Mucosa of gallbladder (tissue), 1 donor: Measurements from ENCODE around the gene FAM193A. TPM values are rescaled to one million over a fixed set of nuclear protein-coding genes. Genes with fewer than 3 reads are reported as not detected.
"Not testable (repeated sequence)": the region's sequence is repeated elsewhere in the genome, so short reads cannot be mapped to it uniquely, and the experiment has no call there.

ENCODE experiments used
- DNase-seq: peaks from one replicate; pipeline ENCODE4 v3.0.0-alpha.2; 2020; ENCODE audit warnings: low spot score
- total RNA-seq: library from RNA; stranded (reverse); gene quantifications from one replicate; pipeline ENCODE4 v1.2.1, GENCODE V29; 2021
- donor health status: DM: no; HTN: no; CAD: no.

FAM193A gene
- total RNA-seq, 1 donor from 2014 or later = 31.4 TPM

- DNase-seq = no peak
Observed at GRCh38 chr4:2615821-2616220, 79.4 kb downstream of the FAM193A start.

GRCh38 chr4:2617955-2618354 lies 81.5 kb downstream of the FAM193A start:
- DNase-seq = no peak

GRCh38 chr4:2618729-2619128 lies 82.3 kb downstream of the FAM193A start:
- not testable (repeated sequence) for DNase-seq

DNA sequence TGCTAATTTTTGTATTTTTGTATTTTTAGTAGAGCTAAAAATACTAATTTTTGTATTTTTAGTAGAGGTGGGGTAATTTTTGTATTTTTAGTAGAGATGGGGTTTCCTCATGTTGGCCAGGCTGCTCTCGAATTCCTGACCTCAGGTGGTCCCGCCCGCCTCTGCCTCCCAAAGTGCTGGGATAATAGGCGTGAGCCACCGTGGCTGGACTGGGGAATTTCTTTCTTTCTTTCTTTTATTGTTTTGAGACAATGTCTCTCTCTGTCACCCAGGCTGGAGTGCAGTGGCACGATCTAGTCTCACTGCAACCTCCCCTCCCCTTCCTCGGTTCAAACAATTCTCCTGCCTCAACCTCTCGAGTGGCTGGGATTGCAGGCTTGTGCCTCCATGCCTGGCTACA lies 83.0 kb downstream of the FAM193A start:
- no peak for DNase-seq

GRCh38 chr4:2621419-2621818 lies 85.0 kb downstream of the FAM193A start:
- no peak for DNase-seq

GRCh38 chr4:2623442-2623841 lies 87.0 kb downstream of the FAM193A start:
- DNase-seq = no peak

DNA sequence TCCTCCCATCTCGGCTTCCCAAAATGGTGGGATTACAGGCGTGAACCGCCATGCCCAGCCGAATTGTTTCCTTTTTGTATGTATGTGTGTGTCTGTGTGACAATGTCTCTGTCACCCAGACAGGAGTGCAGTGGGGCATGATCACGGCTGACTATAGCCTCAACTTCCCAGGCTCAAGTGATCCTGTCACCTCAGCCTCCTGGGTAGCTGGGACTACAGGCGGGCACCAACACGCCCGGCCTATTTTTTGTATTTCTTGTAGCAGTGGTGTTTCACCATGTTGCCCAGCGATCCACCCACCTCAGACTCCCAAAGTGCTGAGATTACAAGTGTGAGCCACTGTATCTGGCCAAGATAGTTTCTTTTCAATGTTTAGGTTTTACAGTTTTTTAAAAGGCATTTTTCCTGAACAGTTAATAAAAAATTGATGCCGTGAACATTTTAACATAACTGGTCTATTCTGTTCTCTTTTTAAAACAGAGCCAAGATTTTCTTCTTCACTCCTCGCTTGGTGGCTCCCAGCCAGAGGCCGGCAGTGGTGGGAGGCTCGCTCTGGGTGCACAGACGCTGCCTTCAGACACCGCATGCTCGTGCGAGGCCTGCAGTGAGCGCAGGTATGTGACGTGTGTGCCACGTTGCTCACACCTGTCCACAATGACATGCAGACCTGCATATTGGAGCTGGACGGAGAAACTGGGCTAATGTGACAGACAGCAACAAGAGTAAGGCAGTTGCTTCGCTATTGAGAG lies 88.5 kb downstream of the FAM193A start:
- no peak for DNase-seq

GRCh38 chr4:2626231-2626630 lies 89.8 kb downstream of the FAM193A start:
- DNase-seq = no peak

DNA sequence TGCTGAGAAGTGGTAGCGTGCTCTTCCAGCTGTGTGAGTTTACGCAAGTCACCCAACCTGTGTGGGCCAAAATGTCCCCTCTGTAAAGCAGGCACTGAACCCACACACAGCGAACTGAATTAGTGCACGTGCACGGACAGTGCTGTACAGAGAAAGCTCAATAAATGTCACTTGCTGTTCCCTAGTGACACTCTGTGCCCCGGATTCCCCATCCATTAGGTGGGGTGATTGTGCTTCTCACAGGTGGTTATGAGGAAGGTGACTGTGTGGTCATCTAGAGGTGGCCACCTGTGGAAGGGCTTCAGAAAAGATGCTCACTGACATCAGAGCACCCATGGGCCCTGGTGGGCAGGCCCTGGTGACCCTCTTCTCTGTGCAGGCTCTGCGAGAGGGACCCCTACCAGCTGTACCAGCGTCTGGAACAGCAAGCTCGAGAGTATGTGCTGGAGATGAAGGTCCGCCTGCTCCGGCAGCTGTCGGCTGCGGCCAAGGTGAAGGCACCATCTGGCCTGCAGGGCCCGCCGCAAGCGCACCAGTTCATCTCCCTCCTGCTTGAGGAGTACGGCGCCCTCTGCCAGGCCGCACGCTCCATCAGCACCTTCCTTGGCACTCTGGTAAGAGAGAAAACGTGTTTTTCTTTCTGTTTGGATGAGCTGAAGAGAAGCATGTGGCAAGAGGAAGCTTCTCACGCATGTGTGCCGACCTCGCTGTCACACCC lies 94.3 kb downstream of the FAM193A start:
- DNase-seq = no peak

DNA sequence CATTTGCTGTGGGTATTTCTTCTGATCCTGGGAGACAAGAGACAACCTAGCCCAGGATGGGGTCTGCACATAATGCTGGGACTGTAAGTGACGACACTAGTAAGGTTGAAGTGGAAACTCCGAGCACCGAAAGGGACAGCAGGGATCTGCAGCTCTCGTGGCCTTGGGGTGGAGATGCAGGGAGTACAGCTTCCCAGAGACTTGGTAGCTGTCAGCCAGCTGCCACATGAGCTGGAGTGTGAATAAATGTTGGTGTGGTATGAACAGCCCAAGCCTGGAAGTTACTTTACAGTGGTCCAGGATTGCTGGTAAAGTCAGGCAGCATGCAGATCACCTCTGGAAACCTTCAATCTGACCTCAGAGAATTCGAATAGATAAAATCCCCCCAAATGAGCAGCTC lies 97.6 kb downstream of the FAM193A start:
- no peak for DNase-seq

- DNase-seq = no peak
Observed at GRCh38 chr4:2636331-2636730, 99.9 kb downstream of the FAM193A start.

DNA sequence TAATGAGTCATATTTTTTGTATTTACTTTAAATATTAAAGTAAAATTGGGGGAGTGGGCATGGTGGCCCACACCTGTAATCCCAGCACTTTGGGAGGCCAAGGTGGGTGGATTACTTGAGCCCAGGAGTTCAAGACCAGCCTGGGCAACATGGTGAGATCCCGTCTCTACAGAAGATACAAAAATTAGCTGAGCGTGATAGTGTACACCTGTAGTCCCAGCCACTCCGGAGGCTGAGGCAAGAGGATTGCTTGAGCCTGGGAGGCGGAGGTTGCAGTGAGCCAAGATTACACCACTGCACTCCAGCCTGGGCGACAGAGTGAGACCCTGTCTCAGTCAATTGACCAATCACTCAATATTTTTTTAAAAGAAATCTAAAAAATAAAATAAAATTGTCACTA lies 100.5 kb downstream of the FAM193A start:
- not testable (repeated sequence) for DNase-seq

GRCh38 chr4:2637956-2638552 lies 101.6 kb downstream of the FAM193A start:
- no peak for DNase-seq

DNA sequence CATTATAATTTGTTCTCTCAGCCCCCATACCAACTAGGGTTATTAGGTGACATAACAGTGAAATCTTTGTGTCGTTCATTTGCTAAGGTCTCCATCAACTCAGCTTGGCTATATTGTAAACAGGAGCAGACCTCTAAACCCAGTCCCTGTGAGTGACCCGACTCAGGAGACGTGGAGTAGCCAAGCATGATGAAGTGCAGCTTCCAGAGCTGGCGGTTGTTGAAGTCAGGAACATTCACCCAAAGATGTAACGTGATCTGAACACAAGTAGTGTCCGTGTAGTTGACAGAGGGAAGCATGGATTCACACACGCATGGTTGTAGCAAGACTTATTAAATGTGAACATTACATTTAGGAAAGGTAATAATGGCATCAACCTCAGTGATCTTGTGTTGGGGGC lies 102.3 kb downstream of the FAM193A start:
- DNase-seq = no peak

GRCh38 chr4:2642968-2643367 lies 106.5 kb downstream of the FAM193A start:
- DNase-seq = no peak

DNA sequence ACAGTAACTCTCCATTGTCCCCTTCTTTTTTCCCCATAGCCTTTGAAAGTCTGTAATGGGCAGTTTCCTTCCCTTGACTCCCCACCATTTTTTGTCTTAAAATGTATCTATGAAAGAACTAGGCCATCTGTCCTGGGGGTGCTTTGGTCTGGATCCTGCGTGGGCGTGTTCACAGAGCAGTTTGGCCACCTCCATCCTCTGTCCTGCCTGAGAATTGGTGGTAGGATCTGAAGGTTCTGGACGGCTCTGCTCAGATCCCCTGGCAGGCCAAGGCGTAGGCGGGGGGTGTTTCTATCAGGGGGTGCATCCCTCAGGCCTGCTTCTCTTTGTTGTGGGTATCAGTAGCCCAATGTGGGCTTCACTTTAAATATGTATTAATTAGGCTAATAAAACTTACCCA lies 107.1 kb downstream of the FAM193A start:
- DNase-seq = no peak

DNA sequence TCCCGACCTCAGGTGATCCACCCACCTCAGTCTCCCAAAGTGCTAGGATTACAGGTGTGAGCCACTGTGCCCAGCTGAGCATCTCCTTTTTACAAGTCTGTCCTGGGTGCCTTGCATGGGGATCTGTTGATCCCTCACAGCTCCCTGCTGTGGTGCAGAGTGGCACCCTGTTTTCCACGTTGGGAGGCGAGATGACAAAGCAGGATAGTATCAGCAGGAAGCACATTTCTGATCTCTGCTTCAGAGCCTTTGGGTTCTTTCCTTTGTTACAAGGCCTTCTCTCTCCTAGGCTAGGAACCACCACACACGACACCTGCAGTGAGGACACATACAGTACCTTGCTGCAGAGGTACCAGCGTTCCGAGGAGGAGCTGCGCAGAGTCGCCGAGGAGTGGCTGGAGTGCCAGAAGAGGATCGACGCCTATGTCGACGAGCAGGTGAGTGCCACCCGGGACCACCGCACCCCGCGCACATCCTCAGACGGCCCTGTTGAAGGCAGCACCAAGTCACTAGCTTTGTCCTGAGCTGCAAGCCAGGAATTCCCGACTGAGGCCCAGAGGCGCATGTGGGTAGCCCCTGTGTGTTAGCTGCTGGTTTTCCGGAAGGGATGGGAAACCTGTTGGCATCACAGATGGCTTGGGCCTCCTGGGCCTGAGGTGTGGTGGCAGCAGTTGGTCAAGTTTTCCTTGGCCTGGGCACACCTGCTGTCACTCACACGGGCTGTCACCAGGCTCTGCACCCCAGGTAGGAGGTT lies 110.1 kb downstream of the FAM193A start:
- DNase-seq = no peak

DNA sequence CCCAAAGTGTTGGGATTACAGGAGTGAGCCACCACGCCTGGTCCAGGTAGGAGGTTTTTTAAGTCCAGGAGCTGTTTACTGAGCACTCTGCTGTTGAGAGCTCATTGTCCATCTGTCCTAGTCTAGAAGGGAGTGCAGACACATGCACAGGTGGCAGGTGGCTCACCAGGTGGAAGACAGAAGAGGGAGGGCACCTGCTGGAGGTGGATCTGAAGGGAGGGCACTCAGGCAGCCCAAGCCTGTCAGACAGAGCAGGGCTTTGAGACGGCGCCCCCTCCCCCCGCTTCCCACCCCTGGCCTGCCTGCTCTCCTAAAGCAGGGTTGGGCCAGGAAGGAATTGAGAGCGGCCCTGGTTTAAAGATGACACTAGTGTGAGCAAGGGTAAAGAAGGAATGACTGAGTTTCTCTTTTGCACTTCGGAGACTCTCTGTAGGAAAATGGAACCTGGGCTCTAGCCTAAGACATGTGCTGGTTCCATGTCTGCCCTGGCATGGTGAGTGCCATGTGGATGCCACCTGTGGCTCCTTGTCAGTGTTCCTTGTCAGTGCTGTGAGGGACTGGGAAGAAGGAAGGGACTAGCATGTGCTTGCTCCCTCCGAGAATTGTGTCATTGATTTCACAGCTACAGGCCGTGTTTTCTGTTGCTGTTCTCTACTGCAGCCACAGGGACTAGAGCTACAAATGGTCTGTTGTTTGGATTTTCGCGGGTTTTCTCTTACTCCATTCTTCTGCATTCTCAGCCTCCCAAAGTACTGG lies 111.1 kb downstream of the FAM193A start:
- DNase-seq = no peak

DNA sequence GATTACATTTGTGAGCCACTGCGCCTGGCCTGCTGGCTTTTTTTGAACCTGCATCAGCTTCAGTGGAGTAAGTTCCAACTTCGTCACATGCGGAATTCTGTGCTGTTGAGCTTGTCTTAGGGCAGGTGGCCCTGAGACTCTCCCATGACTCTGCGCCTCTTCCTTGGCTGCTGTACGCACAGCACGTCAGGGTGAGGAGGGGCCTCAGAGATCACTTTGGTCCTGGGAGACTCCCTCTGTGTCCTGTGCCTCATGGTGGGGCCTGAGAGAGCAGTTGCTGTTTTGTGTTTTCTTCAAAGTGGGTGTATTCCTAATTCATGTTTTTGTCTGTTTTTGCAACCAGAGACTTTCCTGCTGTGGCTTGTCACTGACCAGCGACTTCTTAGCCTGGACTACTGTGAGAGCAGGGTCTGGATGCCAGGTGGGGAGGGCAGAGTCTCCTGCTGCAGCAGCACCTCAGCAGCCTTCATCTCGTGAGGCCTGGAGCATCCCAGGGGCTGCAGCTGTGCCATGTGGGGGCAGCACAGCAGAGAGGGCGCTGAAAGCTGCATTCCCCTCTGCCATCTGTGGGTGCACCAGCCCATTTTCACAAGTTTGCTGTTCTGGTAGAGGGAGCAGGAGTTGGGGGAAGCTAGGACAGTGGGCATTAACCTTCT lies 111.8 kb downstream of the FAM193A start:
- no peak for DNase-seq

GRCh38 chr4:2649604-2650114 lies 113.2 kb downstream of the FAM193A start:
- no peak for DNase-seq

DNA sequence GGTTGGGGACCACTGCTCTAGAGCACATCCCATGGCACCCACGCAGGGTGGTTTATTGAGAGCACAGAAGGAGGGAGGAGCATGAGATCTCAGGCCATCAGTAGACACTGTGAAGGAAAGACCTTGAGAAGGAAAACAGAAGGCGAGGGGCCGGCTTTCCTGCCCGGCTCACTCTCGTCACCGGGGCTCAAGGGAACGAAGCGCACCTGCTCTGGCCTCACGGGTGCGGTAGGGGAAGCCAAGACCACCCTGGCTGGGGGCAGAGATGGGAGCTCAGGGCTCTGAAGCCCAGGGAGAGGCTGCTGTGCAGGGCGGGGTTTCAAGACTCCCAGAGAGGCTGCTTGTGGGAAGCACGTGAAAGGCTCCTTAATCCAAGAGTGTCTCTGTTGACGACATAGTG lies 113.8 kb downstream of the FAM193A start:
- no peak for DNase-seq
